HEK293T (cell line): ENCODE data around the gene PYGB.

ENCODE experiments used
- CTCF ChIA-PET: fragments of 350-600 bp; formaldehyde crosslinking; extraction: SDS; loops from one replicate; lab custom pipeline; 2021; ENCODE audit warnings: antibody characterized with exemption, inconsistent platforms; lab: Yijun Ruan, JAX
- POLR2A ChIA-PET: fragments of 350-600 bp; formaldehyde crosslinking; extraction: SDS; loops from one replicate; lab custom pipeline; 2020; ENCODE audit warnings: antibody characterized with exemption, inconsistent platforms; lab: Yijun Ruan, JAX
- DNase-seq: peaks from one replicate; pipeline ENCODE4 v3.0.0; 2012; ENCODE audit warnings: mixed read lengths; ENCODE audit errors: extremely low spot score
- ARNT ChIP-seq: fragments of 450-650 bp; IDR thresholded peaks from 2 replicates; pipeline ENCODE4 v1.6.1; 2017; ENCODE audit warnings: mild to moderate bottlenecking
- BHLHE40 ChIP-seq: fragments of 450-650 bp; IDR thresholded peaks from 2 replicates; pipeline ENCODE4 v1.6.1; 2016; ENCODE audit warnings: mild to moderate bottlenecking, moderate library complexity, borderline replicate concordance
- CTBP1 ChIP-seq: fragments of 450-650 bp; IDR thresholded peaks from 2 replicates; pipeline ENCODE4 v1.6.1; 2016; ENCODE audit warnings: borderline replicate concordance
- ELF4 ChIP-seq: fragments of 450-650 bp; IDR thresholded peaks from 2 replicates; pipeline ENCODE4 v1.6.1; 2017; ENCODE audit warnings: antibody characterized with exemption
- FOXA1 ChIP-seq: fragments of 450-650 bp; IDR thresholded peaks from 2 replicates; pipeline ENCODE4 v1.6.1; 2016; ENCODE audit warnings: mild to moderate bottlenecking
- FOXK2 ChIP-seq: fragments of 450-650 bp; IDR thresholded peaks from 2 replicates; pipeline ENCODE4 v1.6.1; 2016; ENCODE audit warnings: mild to moderate bottlenecking
- FOXM1 ChIP-seq: fragments of 450-650 bp; IDR thresholded peaks from 2 replicates; pipeline ENCODE4 v1.6.1; 2017; ENCODE audit warnings: mild to moderate bottlenecking, borderline replicate concordance
- HDGF ChIP-seq: fragments of 450-650 bp; IDR thresholded peaks from 2 replicates; pipeline ENCODE4 v1.6.1; 2017; ENCODE audit warnings: antibody characterized with exemption, borderline replicate concordance
- L3MBTL2 ChIP-seq: fragments of 450-650 bp; conservative IDR thresholded peaks from 2 replicates; pipeline ENCODE4 v1.6.1; 2016; ENCODE audit warnings: mild to moderate bottlenecking
- LEF1 ChIP-seq: fragments of 450-650 bp; IDR thresholded peaks from 2 replicates; pipeline ENCODE4 v1.6.1; 2017; ENCODE audit warnings: mild to moderate bottlenecking, borderline replicate concordance
- NFRKB ChIP-seq: fragments of 450-650 bp; IDR thresholded peaks from 2 replicates; pipeline ENCODE4 v1.6.1; 2016; ENCODE audit warnings: mild to moderate bottlenecking, moderate library complexity
- PKNOX1 ChIP-seq: fragments of 450-650 bp; IDR thresholded peaks from 2 replicates; pipeline ENCODE4 v1.6.1; 2016
- SP1 ChIP-seq: fragments of 450-650 bp; IDR thresholded peaks from 2 replicates; pipeline ENCODE4 v1.6.1; 2017
- SUZ12 ChIP-seq: fragments of 450-650 bp; IDR thresholded peaks from 2 replicates; pipeline ENCODE4 v1.6.1; 2016; ENCODE audit warnings: mild to moderate bottlenecking
- TARDBP ChIP-seq: fragments of 450-650 bp; IDR thresholded peaks from 2 replicates; pipeline ENCODE4 v1.6.1; 2016
- ZNF384 ChIP-seq: fragments of 450-650 bp; IDR thresholded peaks from 2 replicates; pipeline ENCODE4 v1.6.1; 2016

The PYGB gene

GRCh38 chr20:25313593-25313992, 65.7 kb downstream of the PYGB start:
- ChIA-PET POLR2A (no interaction called here), CTCF (no interaction called here)
- no peak for DNase-seq
- TF ChIP-seq PKNOX1 (no peak), HDGF (no peak), FOXA1 (no peak), FOXM1 (no peak), ELF4 (no peak), FOXK2 (no peak), TARDBP (no peak), LEF1 (no peak), SUZ12 (no peak), NFRKB (no peak)

GRCh38 chr20:25314497-25315417, 66.9 kb downstream of the PYGB start:
- DNase-seq: no peak
- TF ChIP-seq NFRKB: no peak
- TF ChIP-seq ARNT: no peak
- no peak for TF ChIP-seq L3MBTL2
- no peak for TF ChIP-seq ELF4
- TF ChIP-seq FOXK2: no peak
- TF ChIP-seq HDGF: no peak
- no peak for TF ChIP-seq TARDBP
- TF ChIP-seq BHLHE40: no peak
- no peak for TF ChIP-seq SUZ12
- no peak for TF ChIP-seq CTBP1
- no peak for TF ChIP-seq ZNF384
- TF ChIP-seq FOXM1: no peak
- TF ChIP-seq LEF1: no peak
- no peak for TF ChIP-seq SP1
- no peak for TF ChIP-seq FOXA1
- TF ChIP-seq PKNOX1: no peak
- CTCF ChIA-PET: interaction anchor here (0.6 to 1.3 kb wide), 3 partner anchors 12 to 84 kb away, joined by 3 to 7 read pairs (median 3); no protein-coding TSS in a partner anchor
- POLR2A ChIA-PET: interaction anchor here (1.0 kb wide), 1 partner anchor 92 kb away, joined by 4 read pairs; the partner anchor contains the start of gene GINS1

GRCh38 chr20:25315418-25316210, 67.7 kb downstream of the PYGB start:
- no peak for TF ChIP-seq FOXM1
- no peak for TF ChIP-seq ELF4
- no peak for TF ChIP-seq NFRKB
- TF ChIP-seq SUZ12: no peak
- ChIA-PET CTCF (interaction anchor here (0.6 to 1.3 kb wide), 3 partner anchors 11 to 83 kb away, joined by 3 to 7 read pairs (median 3); no protein-coding TSS in a partner anchor), POLR2A (interaction anchor here (1.0 kb wide), 1 partner anchor 92 kb away, joined by 4 read pairs; the partner anchor contains the start of gene GINS1)
- DNase-seq: no peak

- CTCF ChIA-PET: no interaction called here
- DNase-seq: no peak
- TF ChIP-seq NFRKB (no peak), LEF1 (no peak), PKNOX1 (no peak), BHLHE40 (no peak), HDGF (no peak), SP1 (no peak), FOXM1 (no peak), FOXA1 (no peak), L3MBTL2 (no peak), TARDBP (no peak), ARNT (no peak), FOXK2 (no peak), ELF4 (no peak), SUZ12 (no peak), ZNF384 (no peak)
- POLR2A ChIA-PET: no interaction called here
Measured at GRCh38 chr20:25316506-25317190, 68.8 kb downstream of the PYGB start.
